Astrocyte (in vitro differentiated cells and primary cell): Measurements from ENCODE around the gene EN1. TPM values are rescaled to one million over a fixed set of nuclear protein-coding genes. Genes with fewer than 3 reads are reported as not detected.

Experiments
- DNase-seq: peaks from one replicate; pipeline ENCODE4 v3.0.0-alpha.2; 2010; ENCODE audit warnings: low read depth
- FAIRE-seq: peaks from 2 replicates; lab custom pipeline; 2011; peaks lifted over from hg19 to GRCh38; lab: Jason Lieb, UNC
- H2AFZ ChIP-seq: 2 replicates; pipeline ENCODE4 v1.6.0; 2012; ENCODE audit warnings: low read depth, low read length, inconsistent platforms
- H3K27ac ChIP-seq: 2 replicates; pipeline ENCODE4 v1.5.1; 2011; ENCODE audit warnings: low read depth, low read length, inconsistent platforms
- H3K27me3 ChIP-seq: 2 replicates; pipeline ENCODE4 v1.6.0; 2011; ENCODE audit warnings: low read length, inconsistent platforms; ENCODE audit not compliant: insufficient read depth
- H3K36me3 ChIP-seq: 2 replicates; pipeline ENCODE4 v1.5.1; 2011; ENCODE audit warnings: low read length, inconsistent platforms; ENCODE audit not compliant: insufficient read depth
- H3K4me1 ChIP-seq: 2 replicates; pipeline ENCODE4 v1.5.1; 2011; ENCODE audit warnings: low read length, inconsistent platforms; ENCODE audit not compliant: insufficient read depth
- H3K4me2 ChIP-seq: 2 replicates; pipeline ENCODE4 v1.6.0; 2012; ENCODE audit warnings: low read length, inconsistent platforms
- H3K4me3 ChIP-seq: 2 replicates; pipeline ENCODE4 v1.5.1; 2011; ENCODE audit warnings: low read depth, mild to moderate bottlenecking, low read length, inconsistent platforms; ENCODE audit not compliant: insufficient read depth
- H3K79me2 ChIP-seq: 2 replicates; pipeline ENCODE4 v1.6.0; 2012; ENCODE audit warnings: mild to moderate bottlenecking, low read length, inconsistent platforms; ENCODE audit not compliant: insufficient read depth
- H3K9ac ChIP-seq: 2 replicates; pipeline ENCODE4 v1.6.0; 2012; ENCODE audit warnings: mild to moderate bottlenecking, low read length, inconsistent platforms
- H3K9me3 ChIP-seq: 2 replicates; pipeline ENCODE4 v1.5.1; 2012; ENCODE audit warnings: low read depth, mild to moderate bottlenecking, low read length, inconsistent platforms; ENCODE audit not compliant: insufficient read depth
- H4K20me1 ChIP-seq: 2 replicates; pipeline ENCODE4 v1.6.0; 2012; ENCODE audit warnings: low read length, inconsistent platforms; ENCODE audit not compliant: insufficient read depth
- H3K27ac Mint-ChIP-seq: one replicate; pipeline ENCODE4 v1.8.0; 2021; ENCODE audit warnings: mild to moderate bottlenecking, mixed read lengths; ENCODE audit not compliant: unreplicated experiment
- H3K27me3 Mint-ChIP-seq: one replicate; pipeline ENCODE4 v1.8.0; 2021; ENCODE audit warnings: low read depth, mixed read lengths; ENCODE audit not compliant: unreplicated experiment
- H3K36me3 Mint-ChIP-seq: one replicate; pipeline ENCODE4 v1.8.0; 2021; ENCODE audit warnings: low read depth, mixed read lengths; ENCODE audit not compliant: unreplicated experiment
- H3K4me1 Mint-ChIP-seq: one replicate; pipeline ENCODE4 v1.8.0; 2021; ENCODE audit warnings: low read depth, mixed read lengths; ENCODE audit not compliant: unreplicated experiment
- H3K4me3 Mint-ChIP-seq: one replicate; pipeline ENCODE4 v1.8.0; 2021; ENCODE audit warnings: mild to moderate bottlenecking, moderate library complexity, mixed read lengths; ENCODE audit not compliant: unreplicated experiment
- H3K9me3 Mint-ChIP-seq: one replicate; pipeline ENCODE4 v1.8.0; 2021; ENCODE audit warnings: mild to moderate bottlenecking, mixed read lengths; ENCODE audit not compliant: unreplicated experiment
- CTCF ChIP-seq: IDR thresholded peaks from 2 replicates; pipeline ENCODE4 v1.5.1; 2011; ENCODE audit warnings: low read depth, mild to moderate bottlenecking, inconsistent platforms, low read length, moderate library complexity; ENCODE audit not compliant: insufficient read depth
- EZH2 ChIP-seq: IDR thresholded peaks from 2 replicates; pipeline ENCODE4 v1.6.1; 2012; ENCODE audit warnings: mild to moderate bottlenecking, low read length, inconsistent platforms; ENCODE audit not compliant: insufficient read depth
- total RNA-seq: library from RNA; stranded (reverse); gene quantifications from 2 replicates; pipeline ENCODE4 v1.2.1, GENCODE V29; 2021

The EN1 gene
- total RNA-seq, 1 donor from 2014 or later, result 0.09 TPM

- no peak for FAIRE-seq
These were observed 7.3 kb upstream of the EN1 start for GRCh38 chr2:118854507-118855345.

GRCh38 chr2:118853651-118854291 is 6.3 kb upstream of the EN1 start:
- H3K4me1 Mint-ChIP-seq, result no peaks in the 10 kb centered on the region
- H4K20me1 ChIP-seq, result peaks cover 5% of the 10 kb centered on the region
- peak overlapping the region; percentile 41 for H3K4me2 ChIP-seq
- TF ChIP-seq EZH2 (peak; percentile 72), CTCF (no peak)
- H3K9me3 ChIP-seq, result peaks cover 6% of the 10 kb centered on the region
- FAIRE-seq, result no peak
- H3K4me1 ChIP-seq, result peaks cover 11% of the 10 kb centered on the region
- H3K4me3 Mint-ChIP-seq, result no peak overlapping the region
- H3K9ac ChIP-seq, result no peak overlapping the region
- H3K4me3 ChIP-seq, result peak overlapping the region; percentile 5
- no peaks in the 10 kb centered on the region for H3K79me2 ChIP-seq
- peaks cover 27% of the 10 kb centered on the region for H3K9me3 Mint-ChIP-seq
- peaks cover 93% of the 10 kb centered on the region for H3K27me3 ChIP-seq
- no peak for DNase-seq
- H2AFZ ChIP-seq, result no peak overlapping the region
- peaks cover 79% of the 10 kb centered on the region for H3K27me3 Mint-ChIP-seq
- H3K36me3 Mint-ChIP-seq, result no peaks in the 10 kb centered on the region
- no peaks in the 10 kb centered on the region for H3K36me3 ChIP-seq
- no peak overlapping the region for H3K27ac ChIP-seq
- peak overlapping the region; percentile 80 for H3K27ac Mint-ChIP-seq

More at GRCh38 chr2:118854507-118855345, 7.3 kb upstream of the EN1 start:
- TF ChIP-seq EZH2 (no peak), CTCF (no peak)
- Histone ChIP-seq H4K20me1 (peaks cover 5% of the 10 kb centered on the region), H3K27ac (no peak overlapping the region), H3K4me1 (peaks cover 11% of the 10 kb centered on the region), H3K36me3 (no peaks in the 10 kb centered on the region), H3K4me2 (peak overlapping the region; percentile 80), H3K4me3 (peak overlapping the region; percentile 41), H3K27me3 (peaks cover 93% of the 10 kb centered on the region), H2AFZ (peak overlapping the region; percentile 47), H3K79me2 (no peaks in the 10 kb centered on the region), H3K9me3 (peaks cover 6% of the 10 kb centered on the region), H3K9ac (no peak overlapping the region)
- Mint-ChIP-seq H3K4me3 (no peak overlapping the region), H3K36me3 (no peaks in the 10 kb centered on the region), H3K27me3 (peaks cover 72% of the 10 kb centered on the region), H3K4me1 (no peaks in the 10 kb centered on the region), H3K27ac (no peak overlapping the region), H3K9me3 (peaks cover 27% of the 10 kb centered on the region)
- DNase-seq, result no peak
